SK-N-SH (cell line): ENCODE data around the gene CREB5. TPM values are rescaled to one million over a fixed set of nuclear protein-coding genes. Genes with fewer than 3 reads are reported as not detected.

ENCODE experiments used
- CTCF ChIA-PET: fragments of 300-600, 350-600 bp; formaldehyde crosslinking; extraction: SDS; loops from one replicate; lab custom pipeline; 2021; lab: Yijun Ruan, JAX
- POLR2A ChIA-PET: fragments of 350-600 bp; sonication (Branson Sonifier 250); formaldehyde crosslinking; extraction: SDS; loops from one replicate; lab custom pipeline; 2020; ENCODE audit warnings: antibody characterized with exemption, inconsistent platforms; lab: Yijun Ruan, JAX
- DNase-seq: peaks from one replicate; pipeline ENCODE4 v3.0.0; 2012
- H2AFZ ChIP-seq: fragments of 200-600 bp; sonication (generic); 2 replicates; pipeline ENCODE4 v1.8.1; 2016; ENCODE audit warnings: antibody characterized with exemption, mild to moderate bottlenecking, low read depth
- H3F3A ChIP-seq: fragments of 200-600 bp; sonication (generic); replicated peaks from 2 replicates; pipeline ENCODE3; 2016; ENCODE audit warnings: antibody characterized with exemption, mild to moderate bottlenecking; ENCODE audit not compliant: insufficient read depth
- H3K27ac ChIP-seq, 2 experiments: fragments of 200-500 bp in 1 of 2; fragments of 200-600 bp in 1 of 2; sonication (Bioruptor generic) in 1 of 2; sonication (generic), shearing (Covaris generic) in 1 of 2; 2 replicates each; pipeline versions ENCODE4 v1.5.1 to v1.6.1; 2014 to 2016; ENCODE audit warnings: low read depth in 2 of 2, inconsistent platforms in 1 of 2, low read length in 1 of 2, mild to moderate bottlenecking in 1 of 2, mixed read lengths in 1 of 2
- H3K27me3 ChIP-seq: fragments of 200-600 bp; sonication (generic), shearing (Covaris generic); 2 replicates; pipeline ENCODE4 v1.6.1; 2016; ENCODE audit warnings: mixed run types; ENCODE audit not compliant: insufficient read depth
- H3K36me3 ChIP-seq, 2 experiments: fragments of 200-500 bp in 1 of 2; fragments of 200-600 bp in 1 of 2; sonication (Bioruptor generic) in 1 of 2; sonication (generic) in 1 of 2; replicated peaks in 1 of 2; 2 replicates each; pipeline versions ENCODE3 to v1.5.1; 2014 to 2016; ENCODE audit warnings: low read length in 1 of 2, mild to moderate bottlenecking in 1 of 2; ENCODE audit not compliant: insufficient read depth in 2 of 2, control insufficient read depth in 1 of 2
- H3K4me1 ChIP-seq, 2 experiments: fragments of 200-500 bp in 1 of 2; fragments of 200-600 bp in 1 of 2; sonication (Bioruptor generic) in 1 of 2; sonication (generic), shearing (Covaris generic) in 1 of 2; 2 replicates each; pipeline versions ENCODE4 v1.5.1 to v1.6.1; 2014 to 2016; ENCODE audit warnings: low read depth in 1 of 2, low read length in 1 of 2, mixed run types in 1 of 2; ENCODE audit not compliant: insufficient read depth in 2 of 2, control insufficient read depth in 1 of 2
- H3K4me2 ChIP-seq: fragments of 200-600 bp; sonication (generic), shearing (Covaris generic); 2 replicates; pipeline ENCODE4 v1.6.1; 2017; ENCODE audit warnings: mixed run types
- H3K4me3 ChIP-seq, 2 experiments: fragments of 200-500 bp in 1 of 2; fragments of 200-600 bp in 1 of 2; sonication (Bioruptor generic) in 1 of 2; sonication (generic), shearing (Covaris generic) in 1 of 2; 2 replicates each; pipeline versions ENCODE4 v1.5.1 to v1.8.1; 2014 to 2016; ENCODE audit warnings: low read depth in 2 of 2, inconsistent platforms in 1 of 2, low read length in 1 of 2, mild to moderate bottlenecking in 1 of 2, mixed read lengths in 1 of 2, moderate library complexity in 1 of 2
- H3K79me2 ChIP-seq: fragments of 200-600 bp; sonication (generic); 2 replicates; pipeline ENCODE4 v1.8.1; 2017; ENCODE audit warnings: mild to moderate bottlenecking; ENCODE audit not compliant: insufficient read depth
- H3K9ac ChIP-seq: fragments of 200-600 bp; sonication (generic); 2 replicates; pipeline ENCODE4 v1.6.1; 2017; ENCODE audit warnings: mixed run types
- H3K9me2 ChIP-seq: fragments of 200-600 bp; sonication (generic); 2 replicates; pipeline ENCODE4 v1.6.1; 2017; ENCODE audit warnings: mixed run types
- H3K9me3 ChIP-seq: fragments of 200-600 bp; sonication (generic); 2 replicates; pipeline ENCODE4 v1.6.1; 2017; ENCODE audit warnings: mixed run types, mild to moderate bottlenecking, moderate library complexity
- H4K20me1 ChIP-seq: fragments of 200-600 bp; sonication (generic); 2 replicates; pipeline ENCODE4 v1.6.1; 2017; ENCODE audit warnings: mild to moderate bottlenecking, mixed run types; ENCODE audit not compliant: insufficient read depth
- ELF1 ChIP-seq: IDR thresholded peaks from 2 replicates; pipeline ENCODE4 v1.4.0; 2012
- EP300 ChIP-seq, 2 experiments: IDR thresholded peaks; 2 replicates each; pipeline versions ENCODE4 v1.4.0 to v1.6.1; 2012; ENCODE audit warnings: borderline replicate concordance in 1 of 2, low read depth in 1 of 2, low read length in 1 of 2
- FOSL2 ChIP-seq: IDR thresholded peaks from 2 replicates; pipeline ENCODE4 v1.4.0; 2012; ENCODE audit warnings: low read depth, mild to moderate bottlenecking, moderate library complexity, borderline replicate concordance
- FOXJ3 ChIP-seq: sonication (generic); formaldehyde crosslinking; IDR thresholded peaks from 2 replicates; pipeline ENCODE4 v1.5.1; 2020; ENCODE audit warnings: mild to moderate bottlenecking, missing genetic modification reagents
- GABPA ChIP-seq: IDR thresholded peaks from 2 replicates; pipeline ENCODE4 v1.4.0; 2012; ENCODE audit warnings: low read depth, mild to moderate bottlenecking
- NFIC ChIP-seq: IDR thresholded peaks from 2 replicates; pipeline ENCODE4 v1.4.0; 2012; ENCODE audit warnings: borderline replicate concordance
- NRF1 ChIP-seq: IDR thresholded peaks from 2 replicates; pipeline ENCODE4 v1.6.1; 2012; ENCODE audit warnings: low read depth, mild to moderate bottlenecking, low read length
- RAD21 ChIP-seq: IDR thresholded peaks from 2 replicates; pipeline ENCODE4 v1.6.1; 2012; ENCODE audit warnings: mild to moderate bottlenecking, low read length
- RCOR1 ChIP-seq: fragments of 150-350 bp; IDR thresholded peaks from 2 replicates; pipeline ENCODE4 v1.6.1; 2017; ENCODE audit warnings: antibody characterized with exemption, low read length
- SMC3 ChIP-seq: IDR thresholded peaks from 2 replicates; pipeline ENCODE4 v1.6.1; 2012; ENCODE audit warnings: low read depth, low read length, improper control_type of control experiment
- TAF1 ChIP-seq: IDR thresholded peaks from 2 replicates; pipeline ENCODE4 v1.6.1; 2012; ENCODE audit warnings: low read depth, mild to moderate bottlenecking, low read length, moderate library complexity, borderline replicate concordance
- TEAD4 ChIP-seq: IDR thresholded peaks from 2 replicates; pipeline ENCODE4 v1.4.0; 2012; ENCODE audit warnings: mild to moderate bottlenecking, borderline replicate concordance; ENCODE audit not compliant: insufficient read depth
- WGBS: methylation state at CpG from one replicate; pipeline ENCODE4 v1.1.6; 2017; ENCODE audit warnings: low lambda C conversion rate; 5-methylcytosine and 5-hydroxymethylcytosine counted together
- polyA plus RNA-seq, 3 experiments: library from polyadenylated mRNA; depleted of rRNA; stranded (reverse); fragments of >200 nt; gene quantifications; 2 replicates each; pipeline ENCODE4 v1.2.3, GENCODE V29; 2012
- TF ChIP-seq, protein P1 (sequence below): fragments of 150-350 bp; IDR thresholded peaks from 2 replicates; pipeline ENCODE4 v1.6.1; 2016; ENCODE audit warnings: mild to moderate bottlenecking, low read depth, low read length
- TF ChIP-seq, protein P2 (sequence below): IDR thresholded peaks from 2 replicates; pipeline ENCODE4 v1.4.0; 2012; ENCODE audit warnings: low read depth, borderline replicate concordance
- TF ChIP-seq, protein P3 (sequence below): IDR thresholded peaks from 2 replicates; pipeline ENCODE4; 2012
- TF ChIP-seq, protein P4 (sequence below): IDR thresholded peaks from 2 replicates; pipeline ENCODE4 v1.4.0; 2012; ENCODE audit warnings: low read depth
- TF ChIP-seq, protein P5 (sequence below): fragments of 150-350 bp; IDR thresholded peaks from 2 replicates; pipeline ENCODE4 v1.6.1; 2017; ENCODE audit warnings: antibody characterized with exemption, low read length, low read depth, borderline replicate concordance

CREB5 gene
- polyA plus RNA-seq, 1 of the 3 experiments (the other 2 are of a cell fraction): 19.3 TPM

DNA sequence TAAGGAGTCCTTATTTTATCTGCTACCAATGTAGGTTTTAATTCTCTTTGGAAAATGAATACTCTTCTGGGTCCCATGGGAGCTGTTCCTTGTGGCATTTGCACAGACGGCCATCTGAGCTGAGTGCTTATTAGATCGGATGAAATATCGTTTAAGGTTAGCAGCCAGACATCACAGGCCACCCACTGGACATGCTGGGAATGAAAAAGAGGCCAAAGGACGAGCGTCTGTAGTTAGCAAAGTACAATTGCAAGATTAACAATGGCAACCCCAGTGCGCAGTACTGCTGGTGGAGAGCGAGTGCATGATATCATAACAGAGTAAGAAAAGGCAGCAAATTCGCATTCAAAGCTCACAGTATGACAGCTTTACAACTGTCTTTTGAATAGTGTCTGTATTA, 28.3 kb upstream of the CREB5 start:
- Histone ChIP-seq H4K20me1 (no peaks in the 10 kb centered on the region), H3K4me3 (no peak overlapping the region), H3K4me1 (no peaks in the 10 kb centered on the region; a peak in 1 of 4 replicates), H3K4me2 (no peak overlapping the region), H3K27me3 (peaks cover 18% of the 10 kb centered on the region; the same call in 1 of the 2 replicates), H3K9ac (no peak overlapping the region), H3K36me3 (no peaks in the 10 kb centered on the region), H3F3A (no peaks in the 10 kb centered on the region), H3K27ac (no peak overlapping the region), H3K79me2 (no peaks in the 10 kb centered on the region), H3K9me3 (no peaks in the 10 kb centered on the region), H3K9me2 (no peaks in the 10 kb centered on the region), H2AFZ (no peak overlapping the region)
- POLR2A ChIA-PET: no interaction called here
- 55% methylated on average over 8 of the region's 8 CpGs for WGBS
- CTCF ChIA-PET: interaction anchor here (0.6 to 2.5 kb wide), 6 partner anchors 9 to 323 kb away, joined by 3 to 13 read pairs (median 3); no protein-coding TSS in a partner anchor
- TF ChIP-seq NFIC (no peak), RAD21 (peak; percentile 41), FOSL2 (no peak), GABPA (no peak), EP300 (IDR thresholded peaks at IDR 0.05; ENCODE audit: borderline replicate concordance in 1 of 2, low read depth in 1 of 2, low read length in 1 of 2) (no peak), NRF1 (no peak), ELF1 (no peak)
- TF ChIP-seq, protein P1, sequence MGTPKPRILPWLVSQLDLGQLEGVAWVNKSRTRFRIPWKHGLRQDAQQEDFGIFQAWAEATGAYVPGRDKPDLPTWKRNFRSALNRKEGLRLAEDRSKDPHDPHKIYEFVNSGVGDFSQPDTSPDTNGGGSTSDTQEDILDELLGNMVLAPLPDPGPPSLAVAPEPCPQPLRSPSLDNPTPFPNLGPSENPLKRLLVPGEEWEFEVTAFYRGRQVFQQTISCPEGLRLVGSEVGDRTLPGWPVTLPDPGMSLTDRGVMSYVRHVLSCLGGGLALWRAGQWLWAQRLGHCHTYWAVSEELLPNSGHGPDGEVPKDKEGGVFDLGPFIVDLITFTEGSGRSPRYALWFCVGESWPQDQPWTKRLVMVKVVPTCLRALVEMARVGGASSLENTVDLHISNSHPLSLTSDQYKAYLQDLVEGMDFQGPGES: no peak
- TF ChIP-seq, protein P2, sequence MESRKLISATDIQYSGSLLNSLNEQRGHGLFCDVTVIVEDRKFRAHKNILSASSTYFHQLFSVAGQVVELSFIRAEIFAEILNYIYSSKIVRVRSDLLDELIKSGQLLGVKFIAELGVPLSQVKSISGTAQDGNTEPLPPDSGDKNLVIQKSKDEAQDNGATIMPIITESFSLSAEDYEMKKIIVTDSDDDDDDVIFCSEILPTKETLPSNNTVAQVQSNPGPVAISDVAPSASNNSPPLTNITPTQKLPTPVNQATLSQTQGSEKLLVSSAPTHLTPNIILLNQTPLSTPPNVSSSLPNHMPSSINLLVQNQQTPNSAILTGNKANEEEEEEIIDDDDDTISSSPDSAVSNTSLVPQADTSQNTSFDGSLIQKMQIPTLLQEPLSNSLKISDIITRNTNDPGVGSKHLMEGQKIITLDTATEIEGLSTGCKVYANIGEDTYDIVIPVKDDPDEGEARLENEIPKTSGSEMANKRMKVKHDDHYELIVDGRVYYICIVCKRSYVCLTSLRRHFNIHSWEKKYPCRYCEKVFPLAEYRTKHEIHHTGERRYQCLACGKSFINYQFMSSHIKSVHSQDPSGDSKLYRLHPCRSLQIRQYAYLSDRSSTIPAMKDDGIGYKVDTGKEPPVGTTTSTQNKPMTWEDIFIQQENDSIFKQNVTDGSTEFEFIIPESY: no peak
- DNase-seq: no peak

DNA sequence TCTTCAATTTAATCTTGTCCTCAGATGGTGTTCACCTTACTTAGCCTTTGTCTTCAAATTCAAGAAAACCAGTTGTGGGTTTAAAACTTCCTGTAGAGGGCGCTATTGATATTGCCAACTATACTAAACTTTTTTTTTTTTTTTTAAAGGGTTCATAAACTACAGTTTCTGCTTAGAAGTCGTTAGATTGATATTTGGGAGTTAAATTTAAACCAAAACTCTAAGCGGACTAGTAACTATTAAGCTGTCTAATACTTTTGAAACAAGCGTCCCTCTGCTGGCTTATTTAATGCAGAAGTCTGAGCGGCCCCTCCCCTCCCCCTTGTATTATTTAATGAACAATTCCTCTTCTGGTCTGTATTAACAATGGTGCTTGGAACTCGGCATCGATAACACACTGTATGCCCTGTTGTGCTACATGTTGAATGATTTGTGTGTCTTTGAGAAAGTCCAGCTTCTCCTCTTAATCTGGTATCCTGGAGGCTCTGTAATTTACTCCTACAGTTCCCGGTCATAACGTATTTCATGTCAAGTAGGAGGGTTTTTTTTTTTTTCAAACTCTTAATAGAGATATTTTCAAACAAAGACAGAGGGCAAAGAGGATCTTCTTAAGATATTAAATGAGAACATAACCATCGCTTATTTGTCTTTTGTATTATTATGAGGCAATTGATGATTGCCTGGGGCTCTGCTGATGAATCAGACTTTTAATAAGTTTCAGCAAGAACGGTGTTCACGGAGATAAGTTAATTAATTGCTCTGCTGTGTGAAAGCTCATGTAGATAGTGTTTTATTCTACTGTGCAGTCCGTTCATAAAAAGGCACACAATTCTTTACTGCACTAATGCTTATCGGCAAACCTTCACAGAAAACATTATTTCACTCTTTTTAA, 22.6 kb upstream of the CREB5 start:
- peak; percentile 44 for DNase-seq
- WGBS: 10% methylated on average over 14 of the region's 14 CpGs
- H3K4me2 ChIP-seq: peak overlapping the region; percentile 63
- no peaks in the 10 kb centered on the region; the same call in 1 of the 2 replicates for H3K27me3 ChIP-seq
- H4K20me1 ChIP-seq: no peaks in the 10 kb centered on the region
- peaks cover 0 to 6% of the 10 kb centered on the region in 2 experiments; a peak in 1 of 4 replicates for H3K4me1 ChIP-seq
- H3K4me3 ChIP-seq: peak overlapping the region; percentile 32 to 45
- no peak overlapping the region for H3K9ac ChIP-seq
- no peaks in the 10 kb centered on the region for H3K36me3 ChIP-seq
- 0 out of 2 replicates have a peak, but pooled peaks cover 3% of the 10 kb centered on the region for H3K9me3 ChIP-seq
- no peak overlapping the region for H3K27ac ChIP-seq
- ChIA-PET CTCF (interaction anchor here (0.6 to 4.7 kb wide), 57 partner anchors 9 to 593 kb away, joined by 3 to 38 read pairs (median 4); no protein-coding TSS in a partner anchor), POLR2A (no interaction called here)
- no peaks in the 10 kb centered on the region for H3F3A ChIP-seq
- H3K9me2 ChIP-seq: no peaks in the 10 kb centered on the region
- H2AFZ ChIP-seq: no peak overlapping the region; the same call in 1 of the 2 replicates
- no peaks in the 10 kb centered on the region for H3K79me2 ChIP-seq
- peak; percentile 85 for TF ChIP-seq RAD21
- TF ChIP-seq TAF1: no peak
- TF ChIP-seq, protein P3, sequence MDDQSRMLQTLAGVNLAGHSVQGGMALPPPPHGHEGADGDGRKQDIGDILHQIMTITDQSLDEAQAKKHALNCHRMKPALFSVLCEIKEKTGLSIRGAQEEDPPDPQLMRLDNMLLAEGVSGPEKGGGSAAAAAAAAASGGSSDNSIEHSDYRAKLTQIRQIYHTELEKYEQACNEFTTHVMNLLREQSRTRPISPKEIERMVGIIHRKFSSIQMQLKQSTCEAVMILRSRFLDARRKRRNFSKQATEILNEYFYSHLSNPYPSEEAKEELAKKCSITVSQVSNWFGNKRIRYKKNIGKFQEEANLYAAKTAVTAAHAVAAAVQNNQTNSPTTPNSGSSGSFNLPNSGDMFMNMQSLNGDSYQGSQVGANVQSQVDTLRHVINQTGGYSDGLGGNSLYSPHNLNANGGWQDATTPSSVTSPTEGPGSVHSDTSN: no peak
- TF ChIP-seq, protein P4, sequence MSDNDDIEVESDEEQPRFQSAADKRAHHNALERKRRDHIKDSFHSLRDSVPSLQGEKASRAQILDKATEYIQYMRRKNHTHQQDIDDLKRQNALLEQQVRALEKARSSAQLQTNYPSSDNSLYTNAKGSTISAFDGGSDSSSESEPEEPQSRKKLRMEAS: no peak
- peak; percentile 59 for TF ChIP-seq SMC3
- TF ChIP-seq FOXJ3 (CRISPR knock-in tag): no peak
- no peak for TF ChIP-seq RCOR1
- TF ChIP-seq TEAD4: no peak
- no peak for TF ChIP-seq FOSL2
- TF ChIP-seq, protein P1: no peak
- TF ChIP-seq, protein P5, sequence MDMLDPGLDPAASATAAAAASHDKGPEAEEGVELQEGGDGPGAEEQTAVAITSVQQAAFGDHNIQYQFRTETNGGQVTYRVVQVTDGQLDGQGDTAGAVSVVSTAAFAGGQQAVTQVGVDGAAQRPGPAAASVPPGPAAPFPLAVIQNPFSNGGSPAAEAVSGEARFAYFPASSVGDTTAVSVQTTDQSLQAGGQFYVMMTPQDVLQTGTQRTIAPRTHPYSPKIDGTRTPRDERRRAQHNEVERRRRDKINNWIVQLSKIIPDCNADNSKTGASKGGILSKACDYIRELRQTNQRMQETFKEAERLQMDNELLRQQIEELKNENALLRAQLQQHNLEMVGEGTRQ: no peak
- no peak for TF ChIP-seq EP300 (IDR thresholded peaks at IDR 0.05; ENCODE audit: borderline replicate concordance in 1 of 2, low read depth in 1 of 2, low read length in 1 of 2)
